ENCODE measurements around the gene SLC39A11. TPM values are rescaled to one million over a fixed set of nuclear protein-coding genes. Genes with fewer than 3 reads are reported as not detected.
"Not testable (repeated sequence)": the region's sequence is repeated elsewhere in the genome, so short reads cannot be mapped to it uniquely, and the experiment has no call there.

SLC39A11 gene
- total RNA-seq, 1 donor from 2014 or later, result 16.3 TPM

DNA sequence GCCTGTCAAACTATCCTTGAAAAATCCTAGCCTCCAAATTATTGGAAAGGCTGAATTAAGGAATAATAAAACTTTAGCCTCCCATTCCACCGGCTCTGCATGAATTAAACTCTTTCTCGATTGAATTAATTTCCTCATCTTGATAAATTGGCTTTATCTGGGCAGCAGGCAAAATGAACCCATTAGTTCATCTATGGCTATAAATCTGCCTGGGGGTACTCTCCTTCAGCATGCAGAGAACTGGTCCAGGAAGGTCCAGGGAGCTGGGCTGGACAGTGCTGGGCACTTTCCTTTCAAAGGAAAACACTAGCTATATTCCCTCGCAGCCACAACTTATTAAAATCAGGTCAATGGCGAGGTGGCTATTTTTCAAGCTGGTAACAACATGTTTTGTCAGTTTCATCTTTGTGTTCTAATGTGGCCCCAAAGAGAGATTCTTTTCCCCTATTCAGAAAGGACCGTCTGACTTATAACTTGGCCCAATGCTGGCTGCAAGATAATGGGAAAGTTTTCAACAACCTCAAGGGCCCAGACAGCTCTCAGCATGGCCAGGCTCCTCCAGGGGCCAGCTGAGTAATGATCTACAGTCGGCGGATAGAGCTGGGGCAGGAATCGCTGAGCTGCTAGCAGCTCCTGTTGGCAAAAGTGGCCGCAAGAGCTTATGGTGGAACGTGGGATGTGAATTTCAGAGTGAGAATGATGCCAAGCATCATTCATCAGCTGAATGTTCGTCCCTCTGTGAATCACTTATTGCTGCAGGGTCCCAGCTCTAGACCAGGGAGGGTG lies 326.9 kb downstream of the SLC39A11 start:
- Mint-ChIP-seq H3K36me3 (ENCODE audit: unreplicated experiment) (peaks cover 21% of the 10 kb centered on the region), H3K9me3 (ENCODE audit: unreplicated experiment) (peaks cover 14% of the 10 kb centered on the region), H3K27ac (ENCODE audit: unreplicated experiment) (no peak overlapping the region), H3K27me3 (ENCODE audit: unreplicated experiment) (peaks cover 8% of the 10 kb centered on the region), H3K4me3 (ENCODE audit: unreplicated experiment) (no peak overlapping the region), H3K4me1 (ENCODE audit: low read depth, unreplicated experiment) (no peaks in the 10 kb centered on the region)
- DNase-seq, result no peak
- TF ChIP-seq, protein P1, sequence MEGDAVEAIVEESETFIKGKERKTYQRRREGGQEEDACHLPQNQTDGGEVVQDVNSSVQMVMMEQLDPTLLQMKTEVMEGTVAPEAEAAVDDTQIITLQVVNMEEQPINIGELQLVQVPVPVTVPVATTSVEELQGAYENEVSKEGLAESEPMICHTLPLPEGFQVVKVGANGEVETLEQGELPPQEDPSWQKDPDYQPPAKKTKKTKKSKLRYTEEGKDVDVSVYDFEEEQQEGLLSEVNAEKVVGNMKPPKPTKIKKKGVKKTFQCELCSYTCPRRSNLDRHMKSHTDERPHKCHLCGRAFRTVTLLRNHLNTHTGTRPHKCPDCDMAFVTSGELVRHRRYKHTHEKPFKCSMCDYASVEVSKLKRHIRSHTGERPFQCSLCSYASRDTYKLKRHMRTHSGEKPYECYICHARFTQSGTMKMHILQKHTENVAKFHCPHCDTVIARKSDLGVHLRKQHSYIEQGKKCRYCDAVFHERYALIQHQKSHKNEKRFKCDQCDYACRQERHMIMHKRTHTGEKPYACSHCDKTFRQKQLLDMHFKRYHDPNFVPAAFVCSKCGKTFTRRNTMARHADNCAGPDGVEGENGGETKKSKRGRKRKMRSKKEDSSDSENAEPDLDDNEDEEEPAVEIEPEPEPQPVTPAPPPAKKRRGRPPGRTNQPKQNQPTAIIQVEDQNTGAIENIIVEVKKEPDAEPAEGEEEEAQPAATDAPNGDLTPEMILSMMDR (IDR thresholded peaks at IDR 0.05; ENCODE audit: partially characterized antibody, unreplicated experiment), result no peak

DNA sequence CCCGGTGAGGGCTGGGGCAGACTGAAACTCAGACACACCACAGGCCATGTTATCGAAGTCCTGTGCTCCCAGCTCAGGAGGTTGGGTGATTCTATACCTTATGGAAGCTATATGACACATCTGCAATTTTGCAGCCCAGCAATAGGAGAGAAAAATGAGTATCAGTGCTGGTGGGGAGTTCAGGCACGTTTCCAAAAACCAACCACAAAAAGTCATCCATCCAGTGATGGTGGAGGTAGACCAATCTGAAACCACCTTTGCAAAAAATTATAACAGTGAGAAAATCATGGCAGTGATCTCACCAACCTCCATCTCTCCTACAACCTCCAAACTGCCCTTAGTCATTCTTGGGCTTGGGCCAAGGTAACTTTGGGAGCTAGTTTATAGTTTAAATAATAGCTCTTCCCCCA lies 327.9 kb downstream of the SLC39A11 start:
- no peak for DNase-seq
- Mint-ChIP-seq H3K4me1 (ENCODE audit: low read depth, unreplicated experiment) (no peaks in the 10 kb centered on the region), H3K4me3 (ENCODE audit: unreplicated experiment) (no peak overlapping the region), H3K27ac (ENCODE audit: unreplicated experiment) (no peak overlapping the region), H3K9me3 (ENCODE audit: unreplicated experiment) (peaks cover 9% of the 10 kb centered on the region), H3K27me3 (ENCODE audit: unreplicated experiment) (peaks cover 6% of the 10 kb centered on the region), H3K36me3 (ENCODE audit: unreplicated experiment) (peaks cover 14% of the 10 kb centered on the region)
- TF ChIP-seq, protein P1 (IDR thresholded peaks at IDR 0.05; ENCODE audit: partially characterized antibody, unreplicated experiment), result no peak

DNA sequence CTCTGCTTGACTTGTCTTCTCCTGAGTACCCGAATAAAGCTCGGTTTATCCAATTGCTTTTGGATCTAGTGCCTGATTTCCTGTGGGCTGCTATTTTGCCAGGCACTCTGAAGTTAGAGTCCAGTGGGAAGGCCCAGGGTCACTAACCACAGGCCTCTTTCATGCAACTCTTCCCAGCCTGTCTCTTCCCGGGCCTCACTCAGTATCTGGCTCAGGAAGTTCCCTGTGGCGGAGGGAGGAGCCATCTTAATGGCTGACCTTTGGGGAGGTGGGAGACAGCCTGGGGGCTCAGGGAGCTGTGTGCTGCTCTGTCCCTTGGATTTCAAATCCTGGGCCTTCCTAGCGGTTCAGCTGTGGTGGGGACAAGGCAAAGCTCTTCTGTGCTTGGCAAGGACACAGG lies 328.5 kb downstream of the SLC39A11 start:
- no peak overlapping the region for H3K4me3 Mint-ChIP-seq (ENCODE audit: unreplicated experiment)
- no peak for DNase-seq
- TF ChIP-seq, protein P1 (IDR thresholded peaks at IDR 0.05; ENCODE audit: partially characterized antibody, unreplicated experiment), result no peak
- H3K27me3 Mint-ChIP-seq (ENCODE audit: unreplicated experiment), result peaks cover 6% of the 10 kb centered on the region
- peaks cover 9% of the 10 kb centered on the region for H3K9me3 Mint-ChIP-seq (ENCODE audit: unreplicated experiment)
- H3K36me3 Mint-ChIP-seq (ENCODE audit: unreplicated experiment), result peaks cover 11% of the 10 kb centered on the region
- no peak overlapping the region for H3K27ac Mint-ChIP-seq (ENCODE audit: unreplicated experiment)
- no peaks in the 10 kb centered on the region for H3K4me1 Mint-ChIP-seq (ENCODE audit: low read depth, unreplicated experiment)

DNA sequence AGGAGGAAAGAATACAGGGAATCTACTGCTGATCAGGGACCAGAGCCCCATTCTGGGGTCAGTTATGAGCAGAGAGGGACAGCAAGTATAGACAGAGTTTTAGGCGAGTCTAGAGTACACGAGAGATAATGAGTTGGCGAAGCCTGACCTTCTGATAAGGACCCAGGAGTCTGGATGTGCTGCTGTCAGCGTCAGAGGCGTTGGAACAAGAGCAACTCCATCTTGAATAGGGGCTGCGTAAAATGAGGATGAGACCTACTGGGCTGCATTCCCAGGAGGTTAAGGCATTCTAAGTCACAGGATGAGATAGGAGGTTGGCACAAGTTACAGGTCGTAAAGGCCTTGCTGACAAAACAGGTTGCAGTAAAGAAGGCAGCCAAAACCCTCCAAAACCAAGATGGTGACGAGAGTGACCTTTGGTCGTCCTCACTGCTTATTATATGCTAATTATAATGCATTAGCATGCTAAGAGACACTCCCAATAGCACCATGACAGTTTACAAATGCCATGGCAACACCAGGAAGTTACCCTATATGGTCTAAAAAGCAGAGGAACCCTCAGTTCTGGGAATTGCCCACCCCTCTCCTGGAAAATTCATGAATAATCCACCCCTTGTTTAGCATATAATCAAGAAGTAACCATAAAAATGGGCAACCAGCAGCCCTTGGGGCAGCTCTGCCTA lies 330.5 kb downstream of the SLC39A11 start:
- not testable (repeated sequence) for H3K4me1 Mint-ChIP-seq (ENCODE audit: low read depth, unreplicated experiment); H3K9me3 Mint-ChIP-seq (ENCODE audit: unreplicated experiment); DNase-seq; H3K36me3 Mint-ChIP-seq (ENCODE audit: unreplicated experiment); H3K27ac Mint-ChIP-seq (ENCODE audit: unreplicated experiment); H3K27me3 Mint-ChIP-seq (ENCODE audit: unreplicated experiment); H3K4me3 Mint-ChIP-seq (ENCODE audit: unreplicated experiment)

DNA sequence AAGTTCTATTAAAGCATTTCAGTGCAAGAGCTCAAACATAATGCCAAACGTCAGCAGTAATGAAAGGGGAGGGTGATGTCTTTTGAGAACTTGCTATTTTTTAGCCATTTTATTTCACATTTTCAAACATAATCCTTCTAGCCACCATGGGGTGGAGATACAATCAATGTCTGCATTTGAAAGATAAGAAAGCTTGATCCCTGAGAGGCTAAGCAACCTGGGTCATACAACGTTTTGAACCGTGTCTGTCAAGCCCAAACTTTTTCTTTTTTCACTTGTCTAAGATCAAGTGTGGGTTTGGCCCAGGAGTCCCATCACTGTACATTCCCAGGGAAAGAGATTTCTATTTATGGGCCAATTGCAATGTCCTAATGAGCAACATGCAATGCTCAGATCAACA lies 331.1 kb downstream of the SLC39A11 start:
- H3K4me1 Mint-ChIP-seq (ENCODE audit: low read depth, unreplicated experiment), result no peaks in the 10 kb centered on the region
- no peak overlapping the region for H3K4me3 Mint-ChIP-seq (ENCODE audit: unreplicated experiment)
- H3K9me3 Mint-ChIP-seq (ENCODE audit: unreplicated experiment), result peaks cover 6% of the 10 kb centered on the region
- peaks cover under 1% of the 10 kb centered on the region for H3K36me3 Mint-ChIP-seq (ENCODE audit: unreplicated experiment)
- TF ChIP-seq, protein P1 (IDR thresholded peaks at IDR 0.05; ENCODE audit: partially characterized antibody, unreplicated experiment), result no peak
- H3K27ac Mint-ChIP-seq (ENCODE audit: unreplicated experiment), result no peak overlapping the region
- no peak for DNase-seq
- peaks cover 4% of the 10 kb centered on the region for H3K27me3 Mint-ChIP-seq (ENCODE audit: unreplicated experiment)
